ENCODE results near the gene ZNF37A.

DNA sequence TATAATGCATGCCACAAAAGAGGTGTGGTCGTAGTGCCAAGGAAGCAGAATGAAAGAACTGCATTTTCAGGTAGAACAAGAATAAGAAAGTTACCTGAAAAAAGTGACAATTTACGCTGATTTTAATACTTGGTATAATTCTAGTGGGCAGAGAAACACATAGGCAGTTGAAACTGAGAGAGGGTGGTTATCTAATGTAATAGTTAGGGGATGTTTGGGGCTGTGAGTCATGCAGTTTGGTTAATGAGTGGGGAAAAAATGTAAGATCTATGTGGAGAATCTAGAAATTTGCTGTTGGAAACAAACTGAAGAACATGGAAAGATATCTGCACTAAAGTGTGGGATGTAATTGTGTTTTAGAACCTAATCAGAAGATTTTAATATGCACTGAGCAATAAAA is 33.7 kb downstream of the ZNF37A start:
- TF ChIP-seq POLR2A (IDR thresholded peaks at IDR 0.05) (no peak), EP300 (IDR thresholded peaks at IDR 0.05) (no peak)
- TF ChIP-seq, protein P1, sequence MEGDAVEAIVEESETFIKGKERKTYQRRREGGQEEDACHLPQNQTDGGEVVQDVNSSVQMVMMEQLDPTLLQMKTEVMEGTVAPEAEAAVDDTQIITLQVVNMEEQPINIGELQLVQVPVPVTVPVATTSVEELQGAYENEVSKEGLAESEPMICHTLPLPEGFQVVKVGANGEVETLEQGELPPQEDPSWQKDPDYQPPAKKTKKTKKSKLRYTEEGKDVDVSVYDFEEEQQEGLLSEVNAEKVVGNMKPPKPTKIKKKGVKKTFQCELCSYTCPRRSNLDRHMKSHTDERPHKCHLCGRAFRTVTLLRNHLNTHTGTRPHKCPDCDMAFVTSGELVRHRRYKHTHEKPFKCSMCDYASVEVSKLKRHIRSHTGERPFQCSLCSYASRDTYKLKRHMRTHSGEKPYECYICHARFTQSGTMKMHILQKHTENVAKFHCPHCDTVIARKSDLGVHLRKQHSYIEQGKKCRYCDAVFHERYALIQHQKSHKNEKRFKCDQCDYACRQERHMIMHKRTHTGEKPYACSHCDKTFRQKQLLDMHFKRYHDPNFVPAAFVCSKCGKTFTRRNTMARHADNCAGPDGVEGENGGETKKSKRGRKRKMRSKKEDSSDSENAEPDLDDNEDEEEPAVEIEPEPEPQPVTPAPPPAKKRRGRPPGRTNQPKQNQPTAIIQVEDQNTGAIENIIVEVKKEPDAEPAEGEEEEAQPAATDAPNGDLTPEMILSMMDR (IDR thresholded peaks at IDR 0.05), result no peak
